Stomach (tissue), 9 donors: Measurements from ENCODE around the gene TCL1A. TPM values are rescaled to one million over a fixed set of nuclear protein-coding genes. Genes with fewer than 3 reads are reported as not detected.
"Not testable (repeated sequence)": the region's sequence is repeated elsewhere in the genome, so short reads cannot be mapped to it uniquely, and the experiment has no call there.

Experiments
- DNase-seq, 2 donors: peaks; one replicate each; pipeline versions ENCODE4 v3.0.0 to v3.0.0-alpha.2; 2013 to 2019
- H3K27ac ChIP-seq, 5 donors: fragments of 200-600 bp in 4 of 5; sonication (generic) in 4 of 5; one replicate each; pipeline ENCODE4 v1.5.1; 2013 to 2019; ENCODE audit warnings: mild to moderate bottlenecking in 1 of 5, moderate library complexity in 1 of 5
- H3K27me3 ChIP-seq, 3 donors: fragments of 200-600 bp; sonication (generic); one replicate each; pipeline ENCODE4 v1.5.1; 2017 to 2019; ENCODE audit warnings: mixed run types in 1 of 3
- H3K36me3 ChIP-seq, 4 donors: fragments of 200-600 bp; sonication (generic); 1 replicate in 3 of 4; 2 replicates in 1 of 4; pipeline ENCODE4 v1.5.1; 2016 to 2019
- H3K4me1 ChIP-seq, 4 donors: fragments of 200-600 bp; sonication (generic); one replicate each; pipeline ENCODE4 v1.5.1; 2016 to 2019
- H3K4me3 ChIP-seq, 4 donors: fragments of 200-600 bp; sonication (generic) in 3 of 4; one replicate each; pipeline ENCODE4 v1.5.1; 2016 to 2019; ENCODE audit warnings: mild to moderate bottlenecking in 1 of 4
- H3K9me3 ChIP-seq, 4 donors: fragments of 200-600 bp; sonication (generic); one replicate each; pipeline ENCODE4 v1.5.1; 2016 to 2019
- CTCF ChIP-seq, 7 experiments: fragments of 450-650 bp in 4 of 7; fragments of 200-600 bp in 3 of 7; sonication (generic) in 3 of 7; IDR thresholded peaks; one replicate each; pipeline ENCODE4 v1.5.1; 2016 to 2019; ENCODE audit warnings: antibody characterized with exemption in 7 of 7, control low read depth in 2 of 7, mild to moderate bottlenecking in 1 of 7
- EP300 ChIP-seq: sonication (generic); formaldehyde crosslinking; IDR thresholded peaks from one replicate; pipeline ENCODE4 v1.6.1; 2017; ENCODE audit warnings: antibody characterized with exemption
- POLR2A ChIP-seq, 4 donors: fragments of 450-650 bp; IDR thresholded peaks; one replicate each; pipeline ENCODE4 v1.6.1; 2016; ENCODE audit warnings: antibody characterized with exemption in 4 of 4, control low read depth in 2 of 4, mild to moderate bottlenecking in 1 of 4, moderate library complexity in 1 of 4
- POLR2AphosphoS5 ChIP-seq, 3 donors: sonication (generic); formaldehyde crosslinking; IDR thresholded peaks; one replicate each; pipeline ENCODE4 v1.6.1; 2016; ENCODE audit warnings: antibody characterized with exemption in 3 of 3
- WGBS, 5 donors: extraction: QIAGEN DNeasy Blood & Tissue Kit in 3 of 5; methylation state at CpG; one replicate each; pipeline versions ENCODE4 v1.1.5 to v1.1.7; 2013 to 2018; 5-methylcytosine and 5-hydroxymethylcytosine counted together
- intact Hi-C: fragments of 100-400 bp; cut with DNase I; formaldehyde crosslinking; loops from one replicate; pipeline ENCODE4 v1.15.1; 2023; ENCODE audit warnings: low total_unique reads
- polyA plus RNA-seq, 3 donors: library from polyadenylated mRNA; stranded (reverse); fragments of 200-250 nt; gene quantifications; one replicate each; pipeline ENCODE4 v1.2.3, GENCODE V29; 2013
- total RNA-seq, 5 donors: library from RNA; depleted of rRNA; stranded (reverse); fragments of >200 nt; gene quantifications; one replicate each; pipeline versions ENCODE4 v1.1.0 to v1.2.3, GENCODE V29; 2014 to 2016
- donor health status: healthy with polysubstance abuse.
- donor health status: Bipolar disorder and iron deficiency.
- donor health status: healthy.

The TCL1A gene
- total and polyA plus RNA-seq, 8 donors, result 3.9 to 6.5 TPM; not detected in 6

- DNase-seq, result peak in 1 of 2 donors; percentile 18
- H3K27me3 ChIP-seq, result peaks cover 0 to 7% (median 0%) of the 10 kb centered on the region in 3 donors
- intact Hi-C loops, result no loop called here
- no peaks in the 10 kb centered on the region for H3K9me3 ChIP-seq
- no peak for TF ChIP-seq POLR2A (IDR thresholded peaks at IDR 0.05)
- TF ChIP-seq EP300, result no peak
- TF ChIP-seq CTCF (IDR thresholded peaks at IDR 0.05), result no peak
- TF ChIP-seq POLR2AphosphoS5 (IDR thresholded peaks at IDR 0.05), result no peak
- no peaks in the 10 kb centered on the region for H3K4me1 ChIP-seq
- H3K27ac ChIP-seq, result no peak overlapping the region
- H3K36me3 ChIP-seq, result no peaks in the 10 kb centered on the region
- no peak overlapping the region for H3K4me3 ChIP-seq
- 10 to 19% (median 11%) methylated on average over 5 of the region's 5 CpGs for WGBS, 5 donors
These were observed 27.1 kb upstream of the TCL1A start for GRCh38 chr14:95741038-95741490.

GRCh38 chr14:95739356-95739755, 25.4 kb upstream of the TCL1A start:
- Histone ChIP-seq H3K9me3 (no peaks in the 10 kb centered on the region), H3K27ac (no peak overlapping the region), H3K4me1 (no peaks in the 10 kb centered on the region), H3K36me3 (no peaks in the 10 kb centered on the region), H3K4me3 (no peak overlapping the region), H3K27me3 (peaks cover 0 to 7% (median 0%) of the 10 kb centered on the region in 3 donors)
- no peak for TF ChIP-seq POLR2A (IDR thresholded peaks at IDR 0.05)
- no peak for TF ChIP-seq EP300
- no peak for TF ChIP-seq CTCF (IDR thresholded peaks at IDR 0.05)
- no peak for TF ChIP-seq POLR2AphosphoS5 (IDR thresholded peaks at IDR 0.05)
- WGBS, 5 donors, result 63 to 100% (median 81%) methylated on average over 1 of the region's 1 CpG
- intact Hi-C loops, result no loop called here
- no peak for DNase-seq

GRCh38 chr14:95733212-95733611, 19.3 kb upstream of the TCL1A start:
- H3K9me3 ChIP-seq, result no peaks in the 10 kb centered on the region
- intact Hi-C loops, result no loop called here
- DNase-seq, result no peak
- H3K27me3 ChIP-seq, result peaks cover 0 to 14% (median 0%) of the 10 kb centered on the region in 3 donors
- TF ChIP-seq CTCF (IDR thresholded peaks at IDR 0.05) (no peak), EP300 (no peak), POLR2AphosphoS5 (IDR thresholded peaks at IDR 0.05) (no peak), POLR2A (IDR thresholded peaks at IDR 0.05) (no peak)
- no peak overlapping the region for H3K4me3 ChIP-seq
- H3K27ac ChIP-seq, result no peak overlapping the region
- 88 to 95% (median 92%) methylated on average over 1 of the region's 1 CpG for WGBS, 5 donors
- H3K4me1 ChIP-seq, result no peaks in the 10 kb centered on the region
- no peaks in the 10 kb centered on the region for H3K36me3 ChIP-seq

- no peaks in the 10 kb centered on the region for H3K9me3 ChIP-seq
- no peak for DNase-seq
- TF ChIP-seq POLR2A (IDR thresholded peaks at IDR 0.05), result no peak
- no peak for TF ChIP-seq POLR2AphosphoS5 (IDR thresholded peaks at IDR 0.05)
- no peak for TF ChIP-seq EP300
- no peak for TF ChIP-seq CTCF (IDR thresholded peaks at IDR 0.05)
- no peaks in the 10 kb centered on the region for H3K4me1 ChIP-seq
- no peaks in the 10 kb centered on the region for H3K36me3 ChIP-seq
- H3K4me3 ChIP-seq, result no peak overlapping the region
- intact Hi-C loops, result no loop called here
- WGBS, 5 donors, result 81 to 92% (median 88%) methylated on average over 5 of the region's 5 CpGs
- no peak overlapping the region for H3K27ac ChIP-seq
- H3K27me3 ChIP-seq, result peaks cover 0 to 29% (median 0%) of the 10 kb centered on the region in 3 donors
These were observed 16.2 kb upstream of the TCL1A start for GRCh38 chr14:95730126-95730525.

GRCh38 chr14:95729402-95730028, 15.6 kb upstream of the TCL1A start:
- H3K4me3 ChIP-seq, H3K4me1 ChIP-seq, H3K27ac ChIP-seq, DNase-seq, H3K9me3 ChIP-seq, H3K36me3 ChIP-seq, intact Hi-C loops: not testable (repeated sequence)
- 70 to 84% (median 79%) methylated on average over 8 of the region's 8 CpGs for WGBS, 5 donors
- peaks cover 0 to 29% (median 0%) of the 10 kb centered on the region in 3 donors for H3K27me3 ChIP-seq
